ENCODE data around the gene DRAM2.

DNA sequence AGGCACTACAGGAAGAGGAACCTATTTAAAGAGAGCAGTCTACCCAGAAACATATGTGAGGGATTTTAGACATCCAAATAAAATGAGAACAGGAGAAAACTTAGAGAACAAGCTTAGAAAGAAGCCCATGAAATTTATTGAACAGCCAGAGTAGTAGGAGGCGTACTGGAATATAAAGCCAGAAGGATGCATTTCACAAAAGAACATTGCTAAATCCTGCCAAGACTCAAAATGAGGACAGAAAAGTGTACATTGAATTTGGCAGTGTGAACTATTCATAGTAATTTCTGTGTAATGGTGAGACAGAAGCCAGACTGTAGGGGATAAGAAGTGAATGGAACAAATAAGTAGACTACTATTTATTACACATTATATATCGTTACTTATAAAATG lies 22.6 kb upstream of the DRAM2 start:
- TF ChIP-seq POLR2A (IDR thresholded peaks at IDR 0.05; ENCODE audit: low read depth, low read length) (no peak), RAD21 (IDR thresholded peaks at IDR 0.05; ENCODE audit: low read length) (no peak), RFX5 (IDR thresholded peaks at IDR 0.05; ENCODE audit: low read depth, low read length) (no peak)
- TF ChIP-seq, protein P1, sequence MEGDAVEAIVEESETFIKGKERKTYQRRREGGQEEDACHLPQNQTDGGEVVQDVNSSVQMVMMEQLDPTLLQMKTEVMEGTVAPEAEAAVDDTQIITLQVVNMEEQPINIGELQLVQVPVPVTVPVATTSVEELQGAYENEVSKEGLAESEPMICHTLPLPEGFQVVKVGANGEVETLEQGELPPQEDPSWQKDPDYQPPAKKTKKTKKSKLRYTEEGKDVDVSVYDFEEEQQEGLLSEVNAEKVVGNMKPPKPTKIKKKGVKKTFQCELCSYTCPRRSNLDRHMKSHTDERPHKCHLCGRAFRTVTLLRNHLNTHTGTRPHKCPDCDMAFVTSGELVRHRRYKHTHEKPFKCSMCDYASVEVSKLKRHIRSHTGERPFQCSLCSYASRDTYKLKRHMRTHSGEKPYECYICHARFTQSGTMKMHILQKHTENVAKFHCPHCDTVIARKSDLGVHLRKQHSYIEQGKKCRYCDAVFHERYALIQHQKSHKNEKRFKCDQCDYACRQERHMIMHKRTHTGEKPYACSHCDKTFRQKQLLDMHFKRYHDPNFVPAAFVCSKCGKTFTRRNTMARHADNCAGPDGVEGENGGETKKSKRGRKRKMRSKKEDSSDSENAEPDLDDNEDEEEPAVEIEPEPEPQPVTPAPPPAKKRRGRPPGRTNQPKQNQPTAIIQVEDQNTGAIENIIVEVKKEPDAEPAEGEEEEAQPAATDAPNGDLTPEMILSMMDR (conservative IDR thresholded peaks at IDR 0.05; ENCODE audit: low read depth, low read length): no peak
